ENCODE results near the gene PLXND1.
"Not testable (repeated sequence)": the region's sequence is repeated elsewhere in the genome, so short reads cannot be mapped to it uniquely, and the experiment has no call there.

PLXND1 gene

DNA sequence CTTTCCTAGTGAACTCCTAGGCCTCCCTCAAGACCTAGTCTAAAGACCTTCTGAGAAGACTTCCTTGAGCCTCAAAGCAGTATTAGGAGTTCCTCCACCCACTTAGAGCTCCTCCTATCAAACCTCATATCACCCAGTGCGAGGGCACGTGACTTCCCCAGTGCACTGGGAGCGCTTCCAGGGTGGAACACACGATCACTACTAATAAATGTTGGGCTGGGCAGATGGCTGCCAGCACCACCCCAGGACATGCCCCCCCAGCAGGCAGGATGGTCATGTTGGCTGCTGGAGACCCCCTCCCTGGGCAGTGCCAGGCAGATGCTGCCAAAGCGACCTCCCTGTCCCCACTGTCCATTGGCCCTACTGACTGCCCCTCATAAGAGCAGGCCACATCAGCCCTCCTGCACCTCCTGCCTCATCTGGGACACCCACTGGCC is 8.5 kb upstream of the PLXND1 start:
- ChIA-PET CTCF (interaction anchor here (0.7 kb wide), 1 partner anchor 125 kb away, joined by 3 read pairs; no protein-coding TSS in a partner anchor), POLR2A (no interaction called here)
- no peak for TF ChIP-seq CTCF (IDR thresholded peaks at IDR 0.05; ENCODE audit: control extremely low read depth, extremely low read depth, low read depth, missing control alignments)
- DNase-seq (ENCODE audit: extremely low spot score): no peak

- no peak for TF ChIP-seq CTCF (IDR thresholded peaks at IDR 0.05; ENCODE audit: control extremely low read depth, extremely low read depth, low read depth, missing control alignments)
- POLR2A ChIA-PET: no interaction called here
- CTCF ChIA-PET: interaction anchor here (0.7 to 1.7 kb wide), 2 partner anchors 11 to 124 kb away, joined by 3 read pairs; no protein-coding TSS in a partner anchor
- no peak for DNase-seq (ENCODE audit: extremely low spot score)
These were observed 8.0 kb upstream of the PLXND1 start for GRCh38 chr3:129614435-129614834.

DNA sequence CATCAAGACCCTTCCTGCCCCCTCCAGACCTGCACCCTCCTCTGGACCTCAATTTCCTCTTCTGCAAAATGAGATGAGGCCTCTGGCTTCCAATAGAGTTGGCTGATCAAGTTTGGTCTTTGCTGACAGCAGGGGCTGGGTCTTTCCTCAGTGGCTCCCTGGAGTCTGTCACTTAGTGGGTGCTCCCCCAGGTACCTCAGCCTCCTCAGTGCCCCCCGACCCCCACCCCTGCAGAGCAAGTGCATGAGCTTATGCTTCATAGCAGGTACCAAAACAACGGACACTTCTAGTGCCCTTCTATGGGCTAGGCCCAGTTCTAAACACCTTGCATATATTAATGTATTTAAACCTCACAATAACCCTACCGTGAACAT is 6.9 kb upstream of the PLXND1 start:
- TF ChIP-seq CTCF (IDR thresholded peaks at IDR 0.05; ENCODE audit: control extremely low read depth, extremely low read depth, low read depth, missing control alignments): no peak
- no peak for DNase-seq (ENCODE audit: extremely low spot score)
- ChIA-PET CTCF (interaction anchor here (1.7 kb wide), 1 partner anchor 10 kb away, joined by 3 read pairs; no protein-coding TSS in a partner anchor), POLR2A (no interaction called here)

- CTCF ChIA-PET: interaction anchor here (1.7 kb wide), 1 partner anchor 10 kb away, joined by 3 read pairs; no protein-coding TSS in a partner anchor
- no peak for TF ChIP-seq CTCF (IDR thresholded peaks at IDR 0.05; ENCODE audit: control extremely low read depth, extremely low read depth, low read depth, missing control alignments)
- POLR2A ChIA-PET: no interaction called here
- DNase-seq (ENCODE audit: extremely low spot score): no peak
These were observed 6.3 kb upstream of the PLXND1 start for GRCh38 chr3:129612534-129613366.

- ChIA-PET CTCF (no interaction called here), POLR2A (no interaction called here)
- TF ChIP-seq CTCF (IDR thresholded peaks at IDR 0.05; ENCODE audit: control extremely low read depth, extremely low read depth, low read depth, missing control alignments): no peak
- DNase-seq (ENCODE audit: extremely low spot score): no peak
These were observed 5.5 kb upstream of the PLXND1 start for GRCh38 chr3:129611812-129612533.

- no peak for DNase-seq (ENCODE audit: extremely low spot score)
- ChIA-PET POLR2A (no interaction called here), CTCF (no interaction called here)
- no peak for TF ChIP-seq CTCF (IDR thresholded peaks at IDR 0.05; ENCODE audit: control extremely low read depth, extremely low read depth, low read depth, missing control alignments)
These were observed 4.9 kb upstream of the PLXND1 start for GRCh38 chr3:129611446-129611800.

GRCh38 chr3:129610794-129611445 is 4.4 kb upstream of the PLXND1 start:
- POLR2A ChIA-PET; CTCF ChIA-PET; DNase-seq (ENCODE audit: extremely low spot score): not testable (repeated sequence)
